NCI-H774 (cell line): ENCODE data around the gene FAM180A.
"Not testable (repeated sequence)": the region's sequence is repeated elsewhere in the genome, so short reads cannot be mapped to it uniquely, and the experiment has no call there.

Source experiments
- DNase-seq: peaks from one replicate; lab custom pipeline; 2025; lab: John Stamatoyannopoulos, UW

The FAM180A gene

GRCh38 chr7:135741905-135742304, 6.7 kb downstream of the FAM180A start:
- DNase-seq, result no peak

DNA sequence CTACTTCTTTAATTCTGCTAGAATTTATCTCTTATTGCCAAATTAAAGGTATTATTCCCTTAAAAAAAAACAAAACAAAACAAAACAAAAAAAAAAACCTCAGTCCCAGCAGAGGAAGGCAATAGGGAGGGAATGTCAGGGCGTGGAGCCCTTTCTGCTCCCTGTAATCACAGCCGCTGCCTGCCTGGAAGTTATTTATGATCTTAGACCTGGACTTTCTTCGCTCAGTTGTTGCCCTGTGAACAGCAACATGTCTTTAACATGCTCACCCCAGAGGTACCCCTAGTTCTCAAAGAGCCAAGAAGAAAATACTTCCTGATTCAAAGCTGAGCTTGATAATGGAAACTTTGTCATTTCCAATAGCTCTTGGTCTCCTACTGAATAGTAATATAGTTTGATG, 7.7 kb downstream of the FAM180A start:
- DNase-seq, result no peak

- not testable (repeated sequence) for DNase-seq
Measured at GRCh38 chr7:135737306-135737647, 11.3 kb downstream of the FAM180A start.

- no peak for DNase-seq
Measured at GRCh38 chr7:135736586-135737305, 11.9 kb downstream of the FAM180A start.

DNA sequence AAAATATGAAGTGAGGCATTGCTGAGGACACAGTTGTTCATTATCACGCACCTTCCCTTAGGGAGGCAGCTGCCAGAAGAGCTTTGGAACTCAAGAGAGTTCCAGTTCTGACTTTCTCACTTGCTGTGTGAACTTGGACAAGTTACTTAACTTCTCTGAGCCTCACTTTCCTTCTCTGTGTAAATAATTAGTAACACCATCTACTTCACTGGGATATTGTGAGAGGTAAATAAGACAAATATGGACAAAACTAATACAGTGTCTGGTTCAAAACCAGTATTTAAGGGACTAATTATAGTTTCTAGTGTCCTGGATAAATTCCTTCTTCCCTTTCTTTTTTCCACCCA, 14.3 kb downstream of the FAM180A start:
- no peak for DNase-seq

- DNase-seq, result no peak
Measured at GRCh38 chr7:135733603-135734342, 14.8 kb downstream of the FAM180A start.

- DNase-seq, result no peak
Measured at GRCh38 chr7:135731131-135731530, 17.5 kb downstream of the FAM180A start.

DNA sequence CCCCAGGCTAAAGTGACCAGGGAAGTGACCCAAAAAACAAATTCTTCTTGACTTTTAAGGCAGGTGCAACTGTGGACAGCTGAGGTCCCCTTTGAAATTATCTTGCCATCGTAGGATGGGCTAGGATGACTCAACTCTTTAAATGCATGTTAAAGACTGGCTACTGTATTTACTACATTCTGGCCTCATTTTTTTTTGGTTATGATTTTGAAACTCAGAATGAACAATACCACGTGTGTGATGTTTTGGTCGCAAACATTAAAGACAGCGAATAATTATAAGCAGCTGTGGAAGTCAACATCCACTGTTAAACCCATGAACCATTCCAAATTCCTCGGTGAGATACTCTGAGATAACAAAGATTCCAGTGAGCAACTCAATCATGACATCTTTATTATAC, 19.4 kb downstream of the FAM180A start:
- no peak for DNase-seq

DNA sequence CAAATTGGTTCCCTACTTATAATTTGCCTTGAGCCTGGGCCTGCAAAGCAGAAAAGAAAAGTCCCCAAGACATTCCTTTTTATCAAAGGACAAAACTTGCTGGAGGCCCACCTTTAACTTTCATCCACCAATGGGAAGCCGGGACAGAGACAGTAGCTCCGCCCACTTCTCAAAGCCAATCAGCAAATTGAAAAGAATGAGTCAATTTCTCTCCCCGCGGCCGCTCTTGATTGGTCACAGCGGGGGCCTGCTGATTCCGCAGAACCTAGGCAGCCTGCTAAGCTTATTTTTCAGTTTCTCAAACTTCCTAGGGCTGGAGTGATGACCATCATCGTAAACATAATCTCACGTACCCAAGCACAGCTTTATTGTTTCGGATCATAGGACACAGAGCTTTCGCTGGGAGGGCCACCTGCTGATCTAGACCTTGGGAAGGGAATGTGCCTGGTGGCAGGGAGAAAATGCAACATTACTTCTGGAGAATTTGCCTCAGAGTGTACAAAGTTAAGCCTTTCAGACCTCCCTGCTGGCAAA, 20.4 kb downstream of the FAM180A start, which contains the start of gene SLC13A4:
Gene SLC13A4 (minus strand): TSS at position 51 of the 534 bp plus-strand sequence. CDS start 690 bp downstream, outside the sequence.
- no peak for DNase-seq

DNA sequence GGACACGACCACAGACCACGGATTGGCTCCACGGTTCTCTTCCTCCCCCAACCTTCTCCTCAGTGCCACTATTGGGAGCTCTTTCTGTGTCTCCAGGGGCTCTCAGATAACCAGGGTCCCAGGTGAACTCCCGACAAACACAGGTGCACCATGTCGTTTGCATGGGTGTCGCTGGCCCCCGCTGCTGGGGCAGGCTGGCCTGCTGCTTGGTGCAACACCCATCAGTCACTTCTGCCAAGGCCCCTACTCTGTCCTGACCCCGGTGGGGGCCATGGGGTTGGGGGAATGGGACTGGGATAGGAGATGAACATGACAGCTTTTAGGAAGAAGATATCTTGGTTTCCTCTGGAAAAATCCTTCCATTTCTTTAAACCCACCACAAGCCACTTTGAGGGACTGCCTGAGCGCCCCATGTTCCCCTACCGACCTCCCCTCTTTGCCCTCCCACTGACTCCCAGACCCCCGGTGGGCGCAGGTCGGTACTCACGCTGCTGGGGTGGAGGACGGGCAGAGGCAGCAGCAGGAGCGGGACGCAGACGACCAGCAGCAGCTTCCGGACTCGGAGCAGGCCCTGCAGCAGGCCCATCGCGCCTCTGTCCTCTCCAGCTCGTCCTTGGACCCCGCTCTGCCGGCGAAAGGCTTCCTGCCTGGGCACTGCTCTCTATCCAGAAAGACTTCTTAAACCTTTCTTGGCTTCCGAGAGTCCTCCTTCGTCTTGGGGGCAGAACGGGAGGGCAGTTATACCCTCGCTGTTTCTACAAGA, 21.5 kb downstream of the FAM180A start:
- no peak for DNase-seq

- DNase-seq, result no peak
Measured at GRCh38 chr7:135726276-135726788, 22.3 kb downstream of the FAM180A start.

DNA sequence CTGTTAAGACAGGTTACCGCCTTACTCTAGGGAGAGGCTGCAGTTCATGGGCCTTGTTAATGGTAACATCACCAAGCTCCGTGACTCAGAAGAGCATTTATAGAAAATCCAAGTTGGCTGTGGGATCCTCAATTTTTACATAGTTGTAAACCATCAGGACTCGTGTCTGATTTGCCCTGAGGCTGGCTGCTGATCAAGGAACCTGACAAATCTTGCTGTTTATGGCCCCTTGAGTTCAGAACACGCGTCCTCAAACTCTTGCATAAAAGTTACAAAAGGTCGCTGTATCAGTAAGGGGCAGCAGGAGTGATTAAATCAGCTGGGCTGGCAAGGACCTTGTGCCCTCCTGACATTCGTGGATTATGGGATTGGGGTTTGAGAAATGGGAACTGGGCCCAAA, 25.2 kb downstream of the FAM180A start:
- DNase-seq, result no peak

- no peak for DNase-seq
Measured at GRCh38 chr7:135721198-135721820, 27.3 kb downstream of the FAM180A start.

DNA sequence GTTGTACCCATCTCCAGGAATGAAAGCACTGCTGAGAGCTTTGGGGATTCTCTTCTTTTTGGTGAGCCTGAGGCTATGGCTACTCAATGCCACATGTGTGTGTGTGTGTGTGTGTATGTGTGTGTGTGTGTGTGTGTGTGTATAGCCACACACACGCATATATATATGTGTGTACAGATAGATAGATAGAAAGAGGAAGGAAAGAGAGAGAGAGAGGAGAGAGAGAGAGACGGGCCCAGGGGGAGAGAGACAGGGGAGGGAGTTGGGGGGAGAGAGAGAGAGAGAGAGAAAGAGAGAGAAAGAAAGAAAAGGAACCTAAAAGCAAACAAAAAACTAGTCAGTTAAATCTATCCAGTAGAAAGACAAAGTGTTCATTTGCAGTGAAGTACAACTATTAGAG, 28.9 kb downstream of the FAM180A start:
- DNase-seq, result no peak

GRCh38 chr7:135718794-135719437, 29.7 kb downstream of the FAM180A start:
- DNase-seq, result no peak

- DNase-seq, result no peak
Measured at GRCh38 chr7:135718219-135718618, 30.4 kb downstream of the FAM180A start.

- DNase-seq, result no peak
Measured at GRCh38 chr7:135717693-135718092, 30.9 kb downstream of the FAM180A start.

DNA sequence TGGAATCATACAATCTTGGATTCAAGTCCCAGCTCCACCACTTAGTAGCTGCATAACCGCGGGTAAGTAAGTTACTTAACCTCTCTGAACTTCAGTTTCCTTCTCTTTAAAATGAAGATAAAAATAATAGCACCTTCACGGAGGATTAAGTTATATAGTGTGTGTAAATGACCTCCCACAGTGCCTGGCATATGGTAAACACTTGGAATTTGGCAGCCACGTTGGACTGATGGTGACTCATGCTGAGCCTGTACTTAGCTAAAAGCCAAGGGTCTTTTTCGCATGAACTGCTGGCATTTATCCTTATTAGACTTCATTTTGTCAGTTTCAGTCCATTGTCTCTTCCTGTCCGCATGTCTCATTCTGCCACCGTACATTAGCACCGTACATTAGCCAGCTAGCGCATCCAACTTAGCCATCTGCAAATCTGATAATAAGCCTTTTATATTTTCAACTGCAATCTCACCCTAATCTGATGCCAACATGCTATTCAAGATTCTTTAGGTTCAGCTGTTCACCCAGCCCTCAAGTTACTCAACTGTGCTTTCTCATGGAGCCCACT, 31.9 kb downstream of the FAM180A start:
- peak; percentile 27 for DNase-seq

DNA sequence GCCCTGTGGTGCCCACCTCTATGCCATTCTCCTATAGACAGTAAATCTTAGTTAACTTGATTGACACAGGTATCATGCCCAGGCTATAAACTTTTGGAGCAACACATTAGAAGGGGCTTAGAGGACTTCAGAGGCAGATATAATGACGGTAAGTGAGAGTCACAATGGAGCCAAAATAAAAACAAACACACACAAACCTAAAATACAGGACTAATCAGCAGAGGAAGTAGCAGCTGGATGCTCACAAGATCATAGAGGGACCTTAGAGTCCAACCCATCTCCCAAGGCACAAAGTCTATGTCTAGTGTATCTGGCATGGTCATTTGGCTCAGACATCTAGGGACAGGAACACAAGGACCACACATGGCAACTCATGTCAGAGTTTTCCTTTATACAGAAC, 32.9 kb downstream of the FAM180A start:
- DNase-seq, result no peak

GRCh38 chr7:135715055-135715522, 33.5 kb downstream of the FAM180A start:
- no peak for DNase-seq

- DNase-seq, result no peak
Measured at GRCh38 chr7:135714534-135715009, 34.0 kb downstream of the FAM180A start.
